Psoas muscle (tissue), 8 donors: Measurements from ENCODE around the gene OMD. TPM values are rescaled to one million over a fixed set of nuclear protein-coding genes. Genes with fewer than 3 reads are reported as not detected.

Experiments
- ATAC-seq, 4 donors: fragments of 200-7000 bp; cut with Tn5 transposase; one replicate each; pipeline ENCODE4 v1.9.1; 2020; ENCODE audit warnings: moderate library complexity in 3 of 4, mild to moderate bottlenecking in 2 of 4
- DNase-seq, 2 donors: peaks; one replicate each; pipeline ENCODE4 v3.0.0-alpha.2; 2020
- H3K27ac ChIP-seq: fragments of 200-600 bp; one replicate; pipeline ENCODE4 v1.8.0; 2022
- H3K27me3 ChIP-seq, 3 donors: fragments of 200-600 bp in 1 of 3; one replicate each; pipeline versions ENCODE4 v1.6.1 to v1.8.0; 2013 to 2022; ENCODE audit warnings: low read length in 2 of 3, mild to moderate bottlenecking in 2 of 3, moderate library complexity in 1 of 3; ENCODE audit not compliant: insufficient read depth in 3 of 3
- H3K36me3 ChIP-seq, 2 donors: fragments of 200-600 bp in 1 of 2; one replicate each; pipeline versions ENCODE4 v1.6.1 to v1.8.0; 2013 to 2022; ENCODE audit warnings: low read depth in 1 of 2, mild to moderate bottlenecking in 1 of 2, moderate library complexity in 1 of 2; ENCODE audit not compliant: insufficient read depth in 1 of 2
- H3K4me1 ChIP-seq: fragments of 200-600 bp; one replicate; pipeline ENCODE4 v1.8.0; 2022
- H3K4me3 ChIP-seq: fragments of 200-600 bp; one replicate; pipeline ENCODE4 v1.8.0; 2022; ENCODE audit warnings: mild to moderate bottlenecking
- H3K9me3 ChIP-seq: fragments of 200-600 bp; one replicate; pipeline ENCODE4 v1.8.0; 2022
- WGBS, 3 donors: extraction: QIAGEN DNeasy Blood & Tissue Kit; methylation state at CpG; one replicate each; pipeline versions ENCODE4 v1.1.6 to v1.1.7; 2013; 5-methylcytosine and 5-hydroxymethylcytosine counted together
- intact Hi-C, 2 donors: fragments of 100-400 bp; cut with DNase I; formaldehyde crosslinking; loops; one replicate each; pipeline versions ENCODE4 v1.11.0 to v1.14.2; 2022
- polyA plus RNA-seq, 3 donors: library from polyadenylated mRNA; stranded (reverse); fragments of 200-250 nt; gene quantifications; one replicate each; pipeline ENCODE4 v1.2.3, GENCODE V29; 2013
- total RNA-seq, 4 donors: library from RNA; stranded (reverse); fragmentation: NEBNext Ultra II Directional in 2 of 4; extraction: Animal tissue kit (Norgen Biotek cat#: 25700) in 2 of 4; gene quantifications; one replicate each; pipeline versions ENCODE4 v1.2.1 to v1.2.4, GENCODE V29; 2021 to 2023
- TF ChIP-seq, protein P1 (sequence below): fragments of 200-600 bp; IDR thresholded peaks from one replicate; pipeline ENCODE4 v1.8.0; 2022; ENCODE audit warnings: antibody characterized with exemption
- donor health status: healthy with polysubstance abuse.
- donor health status: DM: no; HTN: no; CAD: no; lungs with moderate emphysema.
- donor health status: Bipolar disorder and iron deficiency.
- donor health status: healthy.
- donor health status: DM: yes; HTN: yes; CAD: no.
- donor health status: DM: no; HTN: no; CAD: no.
- donor health status: DM: no; HTN: no; CAD: no.
- donor health status: DM: yes; HTN: yes; CAD: no.

Gene OMD
- total and polyA plus RNA-seq, 7 donors: 0.12 to 1.7 (median 0.68) TPM

DNA sequence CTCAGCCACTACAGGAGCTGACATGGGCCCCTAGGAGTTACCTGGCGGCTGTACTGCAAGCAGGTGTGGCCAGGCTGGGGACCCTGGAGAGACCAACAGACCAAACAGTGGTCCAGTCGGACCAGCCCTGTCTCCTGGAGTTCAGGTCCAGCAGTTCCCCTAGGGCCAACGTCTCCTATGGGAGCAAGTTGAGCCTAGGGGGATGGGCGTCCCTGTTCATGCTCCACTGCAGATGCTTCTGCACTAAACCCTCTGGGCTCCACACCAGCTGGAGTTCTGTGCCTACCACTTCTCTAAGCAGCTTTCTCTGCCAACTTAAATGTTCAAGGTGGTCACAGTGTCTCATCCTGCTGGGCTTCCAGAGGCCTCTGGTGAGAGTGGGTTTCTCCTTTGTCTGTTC is 20.6 kb upstream of the OMD start:
- Histone ChIP-seq H3K4me3 (no peak overlapping the region), H3K27ac (no peak overlapping the region), H3K4me1 (peaks cover 1% of the 10 kb centered on the region), H3K27me3 (no peaks in the 10 kb centered on the region), H3K9me3 (no peaks in the 10 kb centered on the region), H3K36me3 (no peaks in the 10 kb centered on the region)
- ATAC-seq: no peak
- DNase-seq: no peak
- intact Hi-C loops: loop anchor here in 1 of 2 donors (5.0 kb wide), 1 partner anchor 103 kb away; no protein-coding TSS in a partner anchor
- 70 to 85% (median 83%) methylated on average over 4 of the region's 4 CpGs for WGBS, 3 donors
- TF ChIP-seq, protein P1, sequence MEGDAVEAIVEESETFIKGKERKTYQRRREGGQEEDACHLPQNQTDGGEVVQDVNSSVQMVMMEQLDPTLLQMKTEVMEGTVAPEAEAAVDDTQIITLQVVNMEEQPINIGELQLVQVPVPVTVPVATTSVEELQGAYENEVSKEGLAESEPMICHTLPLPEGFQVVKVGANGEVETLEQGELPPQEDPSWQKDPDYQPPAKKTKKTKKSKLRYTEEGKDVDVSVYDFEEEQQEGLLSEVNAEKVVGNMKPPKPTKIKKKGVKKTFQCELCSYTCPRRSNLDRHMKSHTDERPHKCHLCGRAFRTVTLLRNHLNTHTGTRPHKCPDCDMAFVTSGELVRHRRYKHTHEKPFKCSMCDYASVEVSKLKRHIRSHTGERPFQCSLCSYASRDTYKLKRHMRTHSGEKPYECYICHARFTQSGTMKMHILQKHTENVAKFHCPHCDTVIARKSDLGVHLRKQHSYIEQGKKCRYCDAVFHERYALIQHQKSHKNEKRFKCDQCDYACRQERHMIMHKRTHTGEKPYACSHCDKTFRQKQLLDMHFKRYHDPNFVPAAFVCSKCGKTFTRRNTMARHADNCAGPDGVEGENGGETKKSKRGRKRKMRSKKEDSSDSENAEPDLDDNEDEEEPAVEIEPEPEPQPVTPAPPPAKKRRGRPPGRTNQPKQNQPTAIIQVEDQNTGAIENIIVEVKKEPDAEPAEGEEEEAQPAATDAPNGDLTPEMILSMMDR: no peak

DNA sequence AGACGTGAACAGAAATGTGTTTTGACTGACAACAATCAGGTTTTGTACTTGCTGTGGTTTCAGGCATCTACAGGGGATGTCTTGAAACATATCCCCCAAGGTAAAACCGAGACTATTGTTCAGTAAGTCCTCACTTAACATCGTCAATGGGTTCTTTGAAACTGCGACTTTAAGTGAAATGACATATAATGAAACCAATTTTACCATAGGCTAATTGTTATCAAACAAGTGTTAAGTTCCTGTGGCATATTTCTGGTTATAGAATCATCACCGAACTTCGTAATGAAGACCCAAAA is 16.4 kb upstream of the OMD start:
- peaks cover 8% of the 10 kb centered on the region for H3K4me1 ChIP-seq
- H3K4me3 ChIP-seq: no peak overlapping the region
- 91 to 94% (median 92%) methylated on average over 6 of the region's 6 CpGs for WGBS, 3 donors
- no peaks in the 10 kb centered on the region for H3K36me3 ChIP-seq
- no peaks in the 10 kb centered on the region for H3K27me3 ChIP-seq
- H3K27ac ChIP-seq: no peak overlapping the region
- no peaks in the 10 kb centered on the region for H3K9me3 ChIP-seq
- intact Hi-C loops: loop anchor here in 1 of 2 donors (5.0 kb wide), 1 partner anchor 98 kb away; no protein-coding TSS in a partner anchor
- ATAC-seq: no peak
- DNase-seq: no peak
- TF ChIP-seq, protein P1: no peak

DNA sequence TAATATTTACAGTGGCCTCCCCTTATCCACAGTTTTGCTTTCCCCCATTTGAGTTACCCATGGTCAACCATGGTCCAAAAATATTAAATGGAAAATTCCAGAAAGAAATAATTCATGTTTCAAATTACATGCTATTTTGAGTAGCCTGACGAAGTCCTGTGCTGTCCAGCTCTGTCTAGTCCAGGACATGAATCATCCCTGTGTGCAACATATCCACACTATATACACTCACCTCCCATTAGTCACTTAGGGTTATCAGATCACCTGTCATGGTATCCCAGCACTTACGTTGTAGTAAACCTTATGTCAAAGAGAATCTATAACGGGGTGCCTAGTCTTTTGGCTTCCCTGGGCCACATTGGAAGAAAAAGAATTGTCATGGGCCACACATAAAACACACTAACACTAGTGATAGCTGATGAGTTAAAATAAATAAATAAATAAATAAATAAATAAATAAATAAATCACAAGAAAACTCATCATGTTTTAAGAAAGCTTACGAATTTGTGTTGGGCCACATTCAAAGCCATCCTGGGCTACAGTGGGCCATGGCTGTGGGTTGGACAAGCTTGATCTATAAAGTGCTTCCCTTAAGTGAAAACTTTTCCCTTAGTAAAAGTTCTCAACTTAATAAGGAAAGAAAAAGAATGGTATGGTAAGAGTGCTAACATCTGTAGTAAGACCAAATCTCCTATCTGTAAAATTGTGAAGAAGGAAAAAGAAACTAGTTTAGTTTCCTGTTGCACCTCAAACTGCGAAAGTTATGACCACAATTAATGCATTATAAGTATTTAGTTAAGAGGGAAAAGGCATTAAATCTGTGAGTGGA is 15.9 kb upstream of the OMD start:
- intact Hi-C loops: loop anchor here in 1 of 2 donors (5.0 kb wide), 1 partner anchor 98 kb away; no protein-coding TSS in a partner anchor
- Histone ChIP-seq H3K4me3 (no peak overlapping the region), H3K4me1 (peaks cover 8% of the 10 kb centered on the region), H3K36me3 (no peaks in the 10 kb centered on the region), H3K9me3 (no peaks in the 10 kb centered on the region), H3K27ac (peak overlapping the region; percentile 56), H3K27me3 (no peaks in the 10 kb centered on the region)
- 54 to 70% (median 61%) methylated on average over 5 of the region's 5 CpGs for WGBS, 3 donors
- ATAC-seq: peak; percentile 99 to 100 (median 100)
- TF ChIP-seq, protein P1: no peak
- no peak for DNase-seq

DNA sequence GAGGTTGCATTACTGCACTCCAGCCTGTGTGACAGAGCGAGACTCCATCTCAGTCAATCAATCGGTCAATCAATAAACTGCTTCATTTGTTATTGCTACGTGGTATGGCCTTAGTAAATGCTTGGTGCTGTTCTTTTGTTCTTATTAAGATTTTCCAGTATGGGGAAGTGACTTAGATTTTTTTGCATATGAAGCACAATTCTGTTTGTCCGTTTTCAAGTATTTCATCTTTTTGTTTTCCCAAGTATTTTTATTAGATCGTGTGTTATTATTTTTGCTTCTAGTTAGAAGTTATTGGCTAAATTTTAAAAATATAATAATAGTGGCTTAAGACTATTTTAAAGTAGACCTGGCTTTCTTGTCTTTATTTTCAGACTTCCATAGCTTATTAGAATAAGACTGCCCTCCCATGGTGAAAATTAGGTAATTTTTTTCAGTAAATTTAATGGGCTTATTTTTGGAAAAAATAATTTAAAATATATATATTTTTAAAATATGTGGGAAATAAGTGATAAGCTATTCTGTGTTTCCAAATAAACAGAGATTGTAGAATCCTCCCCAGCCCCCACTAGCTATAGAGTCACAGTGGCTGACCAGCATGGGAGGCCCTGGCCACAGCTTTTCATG is 14.7 kb upstream of the OMD start:
- no peaks in the 10 kb centered on the region for H3K36me3 ChIP-seq
- TF ChIP-seq, protein P1: peak; percentile 22
- H3K27me3 ChIP-seq: no peaks in the 10 kb centered on the region
- intact Hi-C loops: no loop called here
- ATAC-seq: peak in 1 of 4 donors; percentile 40
- H3K9me3 ChIP-seq: no peaks in the 10 kb centered on the region
- peaks cover 8% of the 10 kb centered on the region for H3K4me1 ChIP-seq
- no peak overlapping the region for H3K4me3 ChIP-seq
- H3K27ac ChIP-seq: no peak overlapping the region
- 85 to 89% (median 88%) methylated on average over 5 of the region's 5 CpGs for WGBS, 3 donors
- DNase-seq: no peak
